NCI-H1092 (cell line): ENCODE data around the gene PRAMEF13.
"Not testable (repeated sequence)": the region's sequence is repeated elsewhere in the genome, so short reads cannot be mapped to it uniquely, and the experiment has no call there.

Experiments used
- DNase-seq: peaks from one replicate; lab custom pipeline; 2025; lab: John Stamatoyannopoulos, UW

Gene PRAMEF13

GRCh38 chr1:13201309-13201708 lies at the start of gene PRAMEF13:
Gene PRAMEF13, minus strand, starts transcription at chr1:13201409. Its CDS starts 1,820 bp downstream, at chr1:13199589.
- not testable (repeated sequence) for DNase-seq

GRCh38 chr1:13247122-13247521 lies 45.9 kb upstream of the PRAMEF13 start:
- DNase-seq: not testable (repeated sequence)

- not testable (repeated sequence) for DNase-seq
These were observed 45.3 kb upstream of the PRAMEF13 start for GRCh38 chr1:13246554-13246871.

GRCh38 chr1:13245841-13246553 lies 44.8 kb upstream of the PRAMEF13 start:
- DNase-seq: not testable (repeated sequence)

- DNase-seq: not testable (repeated sequence)
These were observed 42.5 kb upstream of the PRAMEF13 start for GRCh38 chr1:13243536-13244263.

GRCh38 chr1:13239633-13240032 lies 38.4 kb upstream of the PRAMEF13 start:
- not testable (repeated sequence) for DNase-seq

- not testable (repeated sequence) for DNase-seq
These were observed 36.4 kb upstream of the PRAMEF13 start for GRCh38 chr1:13237572-13237971.

GRCh38 chr1:13234057-13234456 lies 32.8 kb upstream of the PRAMEF13 start:
- not testable (repeated sequence) for DNase-seq

GRCh38 chr1:13232056-13232455 lies 30.8 kb upstream of the PRAMEF13 start:
- DNase-seq: not testable (repeated sequence)

- not testable (repeated sequence) for DNase-seq
These were observed 30.0 kb upstream of the PRAMEF13 start for GRCh38 chr1:13231061-13231750.

- DNase-seq: not testable (repeated sequence)
These were observed 29.4 kb upstream of the PRAMEF13 start for GRCh38 chr1:13230601-13231000.

GRCh38 chr1:13230096-13230495 lies 28.9 kb upstream of the PRAMEF13 start:
- not testable (repeated sequence) for DNase-seq

- DNase-seq: no peak
These were observed 27.2 kb upstream of the PRAMEF13 start for GRCh38 chr1:13228343-13228781.

- not testable (repeated sequence) for DNase-seq
These were observed 26.3 kb upstream of the PRAMEF13 start for GRCh38 chr1:13227271-13228055.

GRCh38 chr1:13225675-13226204 lies 24.5 kb upstream of the PRAMEF13 start, which contains the start of gene PRAMEF18:
Gene PRAMEF18, minus strand, starts transcription at chr1:13226154. Its CDS starts 48 bp downstream, at chr1:13226106.
- DNase-seq: not testable (repeated sequence)

- no peak for DNase-seq
These were observed 23.4 kb upstream of the PRAMEF13 start for GRCh38 chr1:13224480-13225060.

GRCh38 chr1:13222788-13223187 lies 21.6 kb upstream of the PRAMEF13 start:
- DNase-seq: not testable (repeated sequence)

- not testable (repeated sequence) for DNase-seq
These were observed 18.0 kb upstream of the PRAMEF13 start for GRCh38 chr1:13219203-13219602.

- not testable (repeated sequence) for DNase-seq
These were observed 15.4 kb upstream of the PRAMEF13 start for GRCh38 chr1:13216619-13217018.

- DNase-seq: not testable (repeated sequence)
These were observed 7.5 kb upstream of the PRAMEF13 start for GRCh38 chr1:13208712-13209111.

- not testable (repeated sequence) for DNase-seq
These were observed 29.7 kb downstream of the PRAMEF13 start, which contains the start of gene PRAMEF9 for GRCh38 chr1:13171548-13171947. Gene PRAMEF9, plus strand, starts transcription at chr1:13171848. Its CDS starts 3,433 bp downstream, at chr1:13175281.
